Measurements from ENCODE around the gene CELF4.

CELF4 gene

GRCh38 chr18:37316468-37316867 lies 249.1 kb downstream of the CELF4 start:
- DNase-seq (ENCODE audit: low spot score) = no peak

- DNase-seq (ENCODE audit: low spot score) = no peak
Measured at GRCh38 chr18:37315935-37316334, 249.7 kb downstream of the CELF4 start.

- DNase-seq (ENCODE audit: low spot score) = no peak
Measured at GRCh38 chr18:37314534-37314933, 251.1 kb downstream of the CELF4 start.

- DNase-seq (ENCODE audit: low spot score) = no peak
Measured at GRCh38 chr18:37313624-37314023, 252.0 kb downstream of the CELF4 start.

- DNase-seq (ENCODE audit: low spot score) = no peak
Measured at GRCh38 chr18:37309861-37310260, 255.7 kb downstream of the CELF4 start.

GRCh38 chr18:37309059-37309458 lies 256.5 kb downstream of the CELF4 start:
- DNase-seq (ENCODE audit: low spot score) = no peak

- DNase-seq (ENCODE audit: low spot score) = no peak
Measured at GRCh38 chr18:37307181-37307580, 258.4 kb downstream of the CELF4 start.

GRCh38 chr18:37306432-37306831 lies 259.2 kb downstream of the CELF4 start:
- DNase-seq (ENCODE audit: low spot score) = no peak

GRCh38 chr18:37305066-37305465 lies 260.5 kb downstream of the CELF4 start:
- DNase-seq (ENCODE audit: low spot score) = no peak

- DNase-seq (ENCODE audit: low spot score) = no peak
Measured at GRCh38 chr18:37304012-37304680, 261.5 kb downstream of the CELF4 start.

- DNase-seq (ENCODE audit: low spot score) = no peak
Measured at GRCh38 chr18:37303009-37303408, 262.6 kb downstream of the CELF4 start.

GRCh38 chr18:37302519-37302918 lies 263.1 kb downstream of the CELF4 start:
- no peak for DNase-seq (ENCODE audit: low spot score)

GRCh38 chr18:37299471-37300304 lies 265.9 kb downstream of the CELF4 start:
- peak; percentile 47 for DNase-seq (ENCODE audit: low spot score)

GRCh38 chr18:37298816-37299215 lies 266.8 kb downstream of the CELF4 start:
- no peak for DNase-seq (ENCODE audit: low spot score)

GRCh38 chr18:37297106-37297505 lies 268.5 kb downstream of the CELF4 start:
- DNase-seq (ENCODE audit: low spot score) = no peak

- DNase-seq (ENCODE audit: low spot score) = no peak
Measured at GRCh38 chr18:37294951-37295350, 270.6 kb downstream of the CELF4 start.

- DNase-seq (ENCODE audit: low spot score) = no peak
Measured at GRCh38 chr18:37293359-37293758, 272.2 kb downstream of the CELF4 start.

GRCh38 chr18:37289423-37289822 lies 276.2 kb downstream of the CELF4 start:
- no peak for DNase-seq (ENCODE audit: low spot score)

- no peak for DNase-seq (ENCODE audit: low spot score)
Measured at GRCh38 chr18:37287601-37288000, 278.0 kb downstream of the CELF4 start.

- no peak for DNase-seq (ENCODE audit: low spot score)
Measured at GRCh38 chr18:37286801-37287200, 278.8 kb downstream of the CELF4 start.

- no peak for DNase-seq (ENCODE audit: low spot score)
Measured at GRCh38 chr18:37285825-37286224, 279.8 kb downstream of the CELF4 start.

- DNase-seq (ENCODE audit: low spot score) = no peak
Measured at GRCh38 chr18:37284260-37284659, 281.3 kb downstream of the CELF4 start.

GRCh38 chr18:37282386-37283037 lies 283.1 kb downstream of the CELF4 start:
- no peak for DNase-seq (ENCODE audit: low spot score)
